ENCODE data around the gene SNX21.
"Not testable (repeated sequence)": the region's sequence is repeated elsewhere in the genome, so short reads cannot be mapped to it uniquely, and the experiment has no call there.

Gene SNX21

GRCh38 chr20:45873409-45874103 lies 40.0 kb downstream of the SNX21 start:
- H3K36me3 Mint-ChIP-seq (ENCODE audit: low read depth) = peaks cover 15% of the 10 kb centered on the region
- no peaks in the 10 kb centered on the region for H3K9me3 Mint-ChIP-seq
- H3K4me3 Mint-ChIP-seq = no peak overlapping the region

GRCh38 chr20:45874104-45874481 lies 40.5 kb downstream of the SNX21 start:
- H3K27me3 Mint-ChIP-seq; H3K27ac Mint-ChIP-seq; H3K4me1 Mint-ChIP-seq (ENCODE audit: low read depth); H3K9me3 Mint-ChIP-seq; H3K4me3 Mint-ChIP-seq: not testable (repeated sequence)
- peaks cover 15% of the 10 kb centered on the region for H3K36me3 Mint-ChIP-seq (ENCODE audit: low read depth)

More at GRCh38 chr20:45873409-45874103, 40.0 kb downstream of the SNX21 start:
- Mint-ChIP-seq H3K27me3 (no peaks in the 10 kb centered on the region), H3K4me1 (ENCODE audit: low read depth) (no peaks in the 10 kb centered on the region), H3K27ac (no peak overlapping the region)

- peaks cover 15% of the 10 kb centered on the region for H3K36me3 Mint-ChIP-seq (ENCODE audit: low read depth)
- H3K27me3 Mint-ChIP-seq = no peaks in the 10 kb centered on the region
- no peak overlapping the region for H3K4me3 Mint-ChIP-seq
- H3K9me3 Mint-ChIP-seq = no peaks in the 10 kb centered on the region
- H3K4me1 Mint-ChIP-seq (ENCODE audit: low read depth) = no peaks in the 10 kb centered on the region
- no peak overlapping the region for H3K27ac Mint-ChIP-seq
Measured at GRCh38 chr20:45874576-45874975, 41.0 kb downstream of the SNX21 start.

GRCh38 chr20:45878076-45878761 lies 44.6 kb downstream of the SNX21 start:
- no peak overlapping the region for H3K4me3 Mint-ChIP-seq
- no peaks in the 10 kb centered on the region for H3K9me3 Mint-ChIP-seq
- no peak overlapping the region for H3K27ac Mint-ChIP-seq
- H3K36me3 Mint-ChIP-seq (ENCODE audit: low read depth) = peaks cover 23% of the 10 kb centered on the region
- no peaks in the 10 kb centered on the region for H3K27me3 Mint-ChIP-seq
- H3K4me1 Mint-ChIP-seq (ENCODE audit: low read depth) = peaks cover 23% of the 10 kb centered on the region

GRCh38 chr20:45880988-45881788 lies 47.6 kb downstream of the SNX21 start, which contains the start of gene ZSWIM1:
ZSWIM1 (plus strand) TSS chr20:45881227; CDS start chr20:45882593, 1,366 bp downstream.
- Mint-ChIP-seq H3K36me3 (ENCODE audit: low read depth) (peaks cover 35% of the 10 kb centered on the region), H3K4me3 (peak within 1 kb of the TSS; percentile 85), H3K27me3 (no peaks in the 10 kb centered on the region), H3K27ac (peak within 1 kb of the TSS; percentile 92), H3K4me1 (ENCODE audit: low read depth) (peaks cover 48% of the 10 kb centered on the region), H3K9me3 (no peaks in the 10 kb centered on the region)

- H3K27ac Mint-ChIP-seq = peak overlapping the region; percentile 15
- H3K27me3 Mint-ChIP-seq = no peaks in the 10 kb centered on the region
- H3K36me3 Mint-ChIP-seq (ENCODE audit: low read depth) = peaks cover 26% of the 10 kb centered on the region
- peak overlapping the region; percentile 63 for H3K4me3 Mint-ChIP-seq
- H3K9me3 Mint-ChIP-seq = no peaks in the 10 kb centered on the region
- H3K4me1 Mint-ChIP-seq (ENCODE audit: low read depth) = peaks cover 52% of the 10 kb centered on the region
Measured at GRCh38 chr20:45882469-45883099, 49.0 kb downstream of the SNX21 start.

- Mint-ChIP-seq H3K4me3 (no peak overlapping the region), H3K36me3 (ENCODE audit: low read depth) (peaks cover 26% of the 10 kb centered on the region), H3K4me1 (ENCODE audit: low read depth) (peaks cover 52% of the 10 kb centered on the region), H3K9me3 (no peaks in the 10 kb centered on the region), H3K27ac (no peak overlapping the region), H3K27me3 (no peaks in the 10 kb centered on the region)
Measured at GRCh38 chr20:45883100-45883469, 49.5 kb downstream of the SNX21 start.

- peaks cover 26% of the 10 kb centered on the region for H3K36me3 Mint-ChIP-seq (ENCODE audit: low read depth)
- H3K4me3 Mint-ChIP-seq = no peak overlapping the region
- H3K9me3 Mint-ChIP-seq = no peaks in the 10 kb centered on the region
- peak overlapping the region; percentile 55 for H3K27ac Mint-ChIP-seq
- no peaks in the 10 kb centered on the region for H3K27me3 Mint-ChIP-seq
- H3K4me1 Mint-ChIP-seq (ENCODE audit: low read depth) = peaks cover 52% of the 10 kb centered on the region
Measured at GRCh38 chr20:45886590-45887345, 53.2 kb downstream of the SNX21 start.

GRCh38 chr20:45887346-45887715 lies 53.7 kb downstream of the SNX21 start, which contains the start of gene SPATA25:
SPATA25 (minus strand) TSS chr20:45887622; CDS start chr20:45887590, 32 bp downstream.
- peaks cover 53% of the 10 kb centered on the region for H3K4me1 Mint-ChIP-seq (ENCODE audit: low read depth)
- H3K36me3 Mint-ChIP-seq (ENCODE audit: low read depth) = peaks cover 22% of the 10 kb centered on the region
- H3K4me3 Mint-ChIP-seq = no peak within 1 kb of the TSS
- H3K27ac Mint-ChIP-seq = peak within 1 kb of the TSS; percentile 55
- H3K27me3 Mint-ChIP-seq = no peaks in the 10 kb centered on the region
- no peaks in the 10 kb centered on the region for H3K9me3 Mint-ChIP-seq

GRCh38 chr20:45888681-45889080 lies 55.1 kb downstream of the SNX21 start:
- Mint-ChIP-seq H3K27me3 (no peaks in the 10 kb centered on the region), H3K36me3 (ENCODE audit: low read depth) (peaks cover 10% of the 10 kb centered on the region), H3K4me1 (ENCODE audit: low read depth) (peaks cover 50% of the 10 kb centered on the region), H3K4me3 (no peak overlapping the region), H3K9me3 (no peaks in the 10 kb centered on the region), H3K27ac (no peak overlapping the region)

GRCh38 chr20:45890077-45890984 lies 56.7 kb downstream of the SNX21 start:
- Mint-ChIP-seq H3K4me3 (peak overlapping the region; percentile 89), H3K27ac (peak overlapping the region; percentile 86), H3K36me3 (ENCODE audit: low read depth) (peaks cover 11% of the 10 kb centered on the region), H3K4me1 (ENCODE audit: low read depth) (peaks cover 47% of the 10 kb centered on the region), H3K27me3 (no peaks in the 10 kb centered on the region), H3K9me3 (no peaks in the 10 kb centered on the region)

- Mint-ChIP-seq H3K4me1 (ENCODE audit: low read depth) (peaks cover 39% of the 10 kb centered on the region), H3K4me3 (peak within 1 kb of the TSS; percentile 89), H3K27ac (peak within 1 kb of the TSS; percentile 94), H3K27me3 (no peaks in the 10 kb centered on the region), H3K9me3 (no peaks in the 10 kb centered on the region), H3K36me3 (ENCODE audit: low read depth) (peaks cover 8% of the 10 kb centered on the region)
Measured at GRCh38 chr20:45890985-45891983, 57.7 kb downstream of the SNX21 start, which contains the start of the genes CTSA and NEURL2. CTSA (plus strand) TSS chr20:45891335; CDS start chr20:45891569, 234 bp downstream. NEURL2 (minus strand) TSS chr20:45891208; CDS start chr20:45890991, 217 bp downstream.

All from stimulated activated naive CD8-positive, alpha-beta T cell treated with anti-CD3 and anti-CD28 coated beads, Interleukin-15, Interleukin-2, amounts not matched to agents 100 ng/mL and 50 ng/mL, for 24 hours (primary cell).